ENCODE data around the gene PTHLH. TPM values are rescaled to one million over a fixed set of nuclear protein-coding genes. Genes with fewer than 3 reads are reported as not detected.

Gene PTHLH
- total and polyA plus RNA-seq, 2 experiments from 2014 or later: not detected

- H3K9me3 Mint-ChIP-seq: no peaks in the 10 kb centered on the region
- no peak overlapping the region for H3K27ac ChIP-seq (ENCODE audit: low read depth)
- no peaks in the 10 kb centered on the region for H3K36me3 ChIP-seq (ENCODE audit: insufficient read depth)
Measured at GRCh38 chr12:27960821-27961220, 11.7 kb downstream of the PTHLH start.

GRCh38 chr12:27958675-27959074 is 13.9 kb downstream of the PTHLH start:
- ATAC-seq: no peak
- no peaks in the 10 kb centered on the region for H3K9me3 Mint-ChIP-seq
- Histone ChIP-seq H3F3A (replicated peaks; ENCODE audit: low read depth) (no peaks in the 10 kb centered on the region), H3K9me2 (ENCODE audit: insufficient read depth) (no peaks in the 10 kb centered on the region), H3K4me3 (no peak overlapping the region), H4K20me1 (replicated peaks; ENCODE audit: insufficient read depth) (no peaks in the 10 kb centered on the region), H3K27me3 (ENCODE audit: insufficient read depth) (0 out of 2 replicates have a peak, but pooled peaks cover 3% of the 10 kb centered on the region), H3K79me2 (replicated peaks; ENCODE audit: insufficient read depth) (no peaks in the 10 kb centered on the region), H3K4me1 (ENCODE audit: insufficient read depth) (no peaks in the 10 kb centered on the region), H2AFZ (no peak overlapping the region), H3K27ac (ENCODE audit: low read depth) (no peak overlapping the region), H3K4me2 (no peak overlapping the region), H3K36me3 (ENCODE audit: insufficient read depth) (no peaks in the 10 kb centered on the region)
- H3K4me1 Mint-ChIP-seq: no peaks in the 10 kb centered on the region
- peaks cover 5% of the 10 kb centered on the region for H3K27me3 Mint-ChIP-seq (ENCODE audit: insufficient read depth, low read depth, poor library complexity)
- no peak for DNase-seq (ENCODE audit: low spot score)
- H3K27ac Mint-ChIP-seq: no peak overlapping the region
- H3K4me3 Mint-ChIP-seq: no peak overlapping the region
- no peaks in the 10 kb centered on the region for H3K36me3 Mint-ChIP-seq (ENCODE audit: low read depth)
- TF ChIP-seq ZNF462 (CRISPR knock-in tag; IDR thresholded peaks at IDR 0.05): no peak
- no peak for TF ChIP-seq CTCF (conservative IDR thresholded peaks at IDR 0.05; ENCODE audit: low read depth in 2 of 2)
- no peak for TF ChIP-seq POLR2AphosphoS5 (IDR thresholded peaks at IDR 0.05; ENCODE audit: low read depth)
- TF ChIP-seq ZNF114 (CRISPR knock-in tag; IDR thresholded peaks at IDR 0.05): no peak
- TF ChIP-seq STAT1 (IDR thresholded peaks at IDR 0.05; ENCODE audit: unreplicated experiment): no peak
- TF ChIP-seq JUNB (IDR thresholded peaks at IDR 0.05; ENCODE audit: unreplicated experiment): no peak
- TF ChIP-seq EZH2 (IDR thresholded peaks at IDR 0.05; ENCODE audit: low read depth, unreplicated experiment): no peak
- no peak for TF ChIP-seq EZH2phosphoT487 (IDR thresholded peaks at IDR 0.05; ENCODE audit: unreplicated experiment)
- TF ChIP-seq REST (IDR thresholded peaks at IDR 0.05; ENCODE audit: unreplicated experiment): no peak
- TF ChIP-seq ZNF331 (CRISPR knock-in tag; IDR thresholded peaks at IDR 0.05; ENCODE audit: low read depth): no peak

More at GRCh38 chr12:27960821-27961220, 11.7 kb downstream of the PTHLH start:
- Histone ChIP-seq H3K4me1 (ENCODE audit: insufficient read depth) (no peaks in the 10 kb centered on the region), H3K9me2 (ENCODE audit: insufficient read depth) (no peaks in the 10 kb centered on the region), H2AFZ (no peak overlapping the region), H4K20me1 (replicated peaks; ENCODE audit: insufficient read depth) (no peaks in the 10 kb centered on the region), H3K4me2 (no peak overlapping the region), H3F3A (replicated peaks; ENCODE audit: low read depth) (no peaks in the 10 kb centered on the region), H3K4me3 (no peak overlapping the region), H3K79me2 (replicated peaks; ENCODE audit: insufficient read depth) (no peaks in the 10 kb centered on the region), H3K27me3 (ENCODE audit: insufficient read depth) (peaks cover 19% of the 10 kb centered on the region)
- Mint-ChIP-seq H3K4me3 (no peak overlapping the region), H3K4me1 (no peaks in the 10 kb centered on the region), H3K27me3 (ENCODE audit: insufficient read depth, low read depth, poor library complexity) (peaks cover 8% of the 10 kb centered on the region), H3K36me3 (ENCODE audit: low read depth) (no peaks in the 10 kb centered on the region), H3K27ac (no peak overlapping the region)
- no peak for TF ChIP-seq JUNB (IDR thresholded peaks at IDR 0.05; ENCODE audit: unreplicated experiment)
- TF ChIP-seq EZH2 (IDR thresholded peaks at IDR 0.05; ENCODE audit: low read depth, unreplicated experiment): no peak
- no peak for ATAC-seq
- DNase-seq (ENCODE audit: low spot score): no peak

All from GM23338 (cell line).